Smooth muscle cell of the brain vasculature (primary cell): ENCODE measurements around the gene NAPSA.

Experiments
- DNase-seq: peaks from one replicate; pipeline ENCODE4 v3.0.0-alpha.2; 2012; ENCODE audit warnings: low read depth, low spot score

The NAPSA gene

DNA sequence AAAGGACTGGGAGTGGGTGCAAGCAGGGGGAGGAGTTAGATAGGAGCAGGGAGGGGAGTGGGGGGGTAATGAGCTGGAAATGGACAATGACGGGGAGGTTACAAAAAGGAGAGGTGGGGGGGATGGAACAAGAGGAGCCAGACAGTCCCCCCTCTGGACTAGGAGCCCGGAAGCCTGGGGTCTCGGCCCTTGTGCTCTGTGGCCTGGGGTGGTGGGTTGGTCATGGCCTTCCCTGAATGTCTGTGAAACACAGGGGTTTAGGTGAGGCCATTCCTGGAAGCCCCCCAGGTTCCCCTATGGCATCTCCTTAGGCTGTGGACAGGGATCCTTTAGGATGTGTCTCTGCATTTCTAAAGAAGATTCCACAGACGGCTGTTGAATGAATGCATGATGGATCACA lies 48.3 kb downstream of the NAPSA start:
- no peak for DNase-seq

DNA sequence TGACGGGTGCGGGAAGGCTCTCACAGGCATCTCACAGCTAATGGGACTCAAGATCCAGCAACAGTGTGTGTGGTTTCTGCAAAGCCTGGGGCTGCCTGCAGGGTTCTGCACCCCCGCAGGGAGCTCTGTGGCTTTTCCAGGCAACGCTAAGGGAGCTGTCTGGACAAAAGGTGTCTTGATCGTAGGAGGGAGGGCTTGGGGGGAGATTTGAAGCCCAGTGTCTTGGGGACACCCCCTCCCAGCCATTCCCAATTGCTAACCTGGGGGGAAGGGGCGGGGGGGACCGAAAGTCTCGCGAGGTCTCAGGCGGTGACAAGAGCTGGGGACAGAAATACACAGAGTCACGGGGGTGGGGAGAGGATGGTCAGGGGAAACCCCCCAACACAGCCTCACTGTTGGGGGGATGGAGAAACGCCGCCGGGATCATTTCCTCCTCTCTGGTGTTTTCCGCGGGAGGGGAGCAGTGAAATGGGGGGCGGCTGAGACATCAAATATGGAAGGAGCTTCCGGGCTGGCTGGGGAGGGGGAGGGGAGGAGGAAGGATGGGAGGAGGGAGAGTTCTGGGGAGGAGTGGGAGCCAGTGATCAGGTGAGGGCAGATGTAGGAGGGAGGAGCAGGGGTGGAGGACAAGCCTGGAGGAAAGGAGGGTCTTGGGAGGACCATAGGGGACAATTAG lies 49.5 kb downstream of the NAPSA start:
- no peak for DNase-seq

DNA sequence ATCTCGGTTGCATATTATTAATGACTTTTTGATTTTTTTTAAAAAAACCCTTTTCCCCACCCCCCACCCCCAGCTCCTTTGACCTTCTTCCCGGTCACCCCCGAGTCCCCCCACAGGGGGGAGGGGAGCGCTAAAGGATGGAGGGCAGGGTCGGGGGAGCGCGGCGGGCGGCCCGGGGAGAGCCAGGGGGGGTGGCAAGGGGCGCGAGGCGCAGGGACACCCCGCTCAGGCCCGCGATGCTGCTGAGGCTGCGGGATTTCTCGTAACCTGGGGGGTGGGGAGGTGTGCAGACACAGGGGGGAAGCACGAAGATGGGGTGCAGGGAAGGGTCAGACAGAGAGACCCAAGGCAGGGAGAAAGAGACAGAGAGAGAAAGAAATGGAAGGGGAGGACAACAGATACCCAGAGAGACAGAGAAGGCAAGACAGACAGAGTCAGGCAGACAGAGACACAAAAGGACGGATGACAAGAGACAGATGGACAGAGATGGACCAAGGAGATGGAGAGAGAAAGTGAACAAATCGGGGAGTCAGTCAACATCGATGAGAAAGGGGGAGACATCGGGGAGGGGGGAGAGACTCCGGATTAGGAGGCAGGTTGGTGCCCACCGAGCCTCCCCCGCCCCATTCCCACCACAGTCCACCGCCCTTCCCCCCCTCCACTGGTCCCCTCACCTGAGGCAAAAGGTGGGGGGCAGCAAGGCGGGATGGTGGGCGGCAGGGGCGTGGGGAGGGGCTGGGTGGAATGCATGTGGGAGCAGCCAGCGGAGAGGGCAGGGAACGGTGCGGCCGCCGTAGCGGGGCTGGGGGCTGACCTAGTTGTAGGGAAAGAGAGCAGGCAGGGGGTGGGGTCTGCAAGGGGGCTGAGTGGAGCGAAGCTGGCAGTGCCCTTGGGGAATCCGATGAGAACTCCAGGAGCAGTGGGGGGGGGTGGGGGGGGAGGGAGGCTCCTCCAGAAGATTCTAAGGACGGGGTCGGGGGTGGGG lies 50.4 kb downstream of the NAPSA start:
- DNase-seq, result no peak

DNA sequence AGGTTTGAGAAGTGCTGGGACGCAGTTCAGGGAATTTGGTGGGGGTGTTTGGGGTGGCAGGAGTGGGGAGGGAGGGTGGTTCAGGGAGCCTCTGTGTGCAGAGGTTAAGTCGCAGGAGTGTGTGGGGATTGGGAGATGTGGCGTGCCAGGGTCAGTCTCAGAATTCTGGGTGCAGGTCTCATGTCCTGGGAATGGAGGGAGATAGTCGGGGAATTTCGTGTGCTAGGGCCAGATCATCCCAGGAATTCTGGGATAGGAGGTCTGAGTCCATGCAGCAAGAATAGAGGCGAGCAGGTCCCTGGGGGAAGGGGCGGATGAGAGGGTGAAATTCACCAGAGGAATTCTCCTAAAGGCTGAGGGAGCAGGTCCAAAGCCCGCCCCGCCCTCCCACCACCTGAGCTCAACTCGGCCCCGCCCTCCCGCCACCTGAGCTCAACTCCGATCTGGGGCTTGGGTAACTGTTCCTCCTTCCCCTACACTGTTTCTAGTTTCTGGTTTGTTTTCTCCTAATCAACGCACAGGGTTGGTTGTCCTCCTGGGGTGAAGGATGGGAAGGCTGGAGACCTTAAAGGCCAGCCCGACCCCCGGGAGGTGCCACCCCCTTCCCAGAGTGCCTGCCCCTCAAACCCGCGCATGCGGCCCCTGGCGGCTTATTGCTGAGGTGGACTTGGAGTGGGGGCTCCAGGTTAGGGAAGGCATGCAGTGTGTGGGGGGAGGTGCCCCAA lies 51.5 kb downstream of the NAPSA start:
- no peak for DNase-seq

DNA sequence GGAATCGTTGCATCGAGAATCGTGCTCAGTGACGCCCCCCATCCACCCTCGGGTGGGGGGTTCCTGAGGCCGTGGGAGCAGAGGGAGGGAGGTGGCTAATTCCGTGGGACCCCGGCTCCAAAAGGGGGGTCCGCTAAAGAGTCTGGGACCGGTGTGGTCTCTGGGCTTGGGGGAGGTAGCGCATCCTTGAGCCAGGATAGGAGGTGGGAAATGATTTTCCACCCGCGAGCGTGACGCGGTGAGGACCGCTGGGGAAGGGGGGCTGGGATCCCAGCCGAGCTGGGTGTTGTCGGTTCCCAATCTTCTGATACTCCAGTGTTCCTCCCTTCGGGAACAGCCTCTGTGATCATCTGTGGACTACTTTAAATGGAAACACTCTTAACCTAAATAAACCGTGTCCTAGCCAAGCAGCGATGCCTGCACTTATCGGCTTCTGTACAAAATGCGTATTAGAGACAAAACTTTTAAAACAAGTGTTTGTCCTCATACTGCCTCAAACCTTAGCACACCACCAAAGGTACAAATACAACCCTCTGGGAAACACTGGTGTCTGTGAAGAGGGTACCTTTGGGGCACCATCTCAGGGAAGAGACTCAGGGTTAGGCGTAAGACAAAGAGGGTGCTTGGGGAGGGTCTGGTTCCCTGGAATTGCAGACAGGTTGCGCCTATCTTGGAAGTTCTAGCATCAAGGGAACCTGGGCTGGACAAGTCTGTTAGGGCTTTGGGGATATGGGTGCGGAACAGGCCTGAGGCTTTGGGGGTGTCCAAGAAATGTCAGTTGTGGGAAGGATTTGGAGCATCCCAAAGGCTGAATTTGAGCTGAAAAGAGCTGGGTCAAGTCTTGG lies 52.2 kb downstream of the NAPSA start:
- DNase-seq, result no peak

DNA sequence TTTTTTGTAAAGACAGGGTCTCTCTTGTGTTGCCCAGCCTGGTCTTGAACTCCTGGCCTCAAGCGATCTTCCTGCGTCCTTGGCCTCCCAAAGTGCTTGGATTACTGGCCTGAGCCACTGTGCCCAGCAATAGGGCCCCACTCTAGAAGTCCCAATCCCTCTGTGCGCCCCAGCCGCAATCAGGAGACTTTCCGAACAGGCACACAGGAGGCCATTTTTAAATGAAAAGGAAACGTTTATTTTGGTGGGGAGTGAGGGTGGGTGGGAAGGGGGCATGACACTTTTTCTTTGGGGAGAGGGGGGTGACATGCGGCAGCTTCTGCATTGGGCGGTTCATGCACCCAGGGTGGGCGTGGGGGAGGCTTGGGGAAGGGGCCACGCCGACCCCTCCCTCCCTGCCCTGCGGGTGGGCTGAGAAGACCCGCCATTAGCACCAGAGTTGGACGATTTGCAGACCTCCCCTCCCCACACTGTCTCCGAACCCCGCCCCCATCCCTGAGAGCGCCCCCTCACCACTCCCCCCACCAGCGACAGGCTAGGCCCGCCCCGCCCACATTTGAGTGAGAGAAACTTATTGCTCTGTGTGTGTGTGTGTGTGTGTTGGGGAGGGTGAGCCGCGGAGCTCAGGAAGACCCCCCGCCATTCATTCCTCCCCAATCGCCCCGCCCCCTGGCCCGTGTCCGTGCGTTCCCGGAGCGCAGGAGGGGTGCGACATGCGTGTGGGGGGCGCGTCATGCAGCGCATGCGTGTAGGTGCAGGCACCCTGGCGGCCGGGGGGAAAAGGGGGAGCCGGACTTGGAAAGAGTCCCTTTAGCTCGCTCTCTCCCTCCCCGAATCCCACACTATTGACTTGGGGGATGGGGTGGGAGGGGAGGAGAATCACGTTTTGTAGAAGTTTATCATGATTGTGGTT lies 53.5 kb downstream of the NAPSA start:
- DNase-seq, result no peak

DNA sequence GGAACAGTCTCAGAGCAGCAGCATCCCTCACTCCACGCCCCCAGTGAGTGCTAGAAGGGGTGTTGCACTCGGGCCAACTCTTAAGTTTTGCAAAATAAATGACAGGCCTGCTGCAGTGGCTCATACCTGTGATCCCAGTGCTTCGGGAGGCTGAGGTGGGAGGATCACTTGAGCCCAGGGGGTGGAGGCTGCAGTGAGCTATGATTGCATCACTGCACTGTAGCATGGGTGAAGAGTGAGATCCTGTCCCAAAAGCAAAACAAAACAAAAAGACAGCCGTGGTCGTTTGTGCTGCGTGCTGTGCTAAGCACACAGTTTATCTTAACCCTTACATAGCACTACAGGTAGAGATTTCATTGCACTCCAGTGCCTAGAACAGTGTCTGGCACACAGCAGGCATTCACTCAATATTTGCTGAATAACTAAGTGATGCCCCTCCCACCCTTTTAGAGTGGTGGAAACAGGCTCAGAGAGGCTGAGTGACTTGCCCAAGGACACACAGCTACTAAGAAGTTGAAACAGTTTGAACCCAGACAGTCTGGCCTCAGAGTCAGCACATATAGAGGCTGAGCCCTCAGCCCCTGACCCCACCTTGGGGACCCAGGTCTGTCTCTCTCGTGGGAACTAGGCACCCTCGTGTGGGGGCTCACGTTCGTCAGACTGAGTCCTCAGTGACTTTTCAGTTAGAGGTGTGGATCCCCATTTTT lies 54.5 kb downstream of the NAPSA start:
- DNase-seq, result no peak

DNA sequence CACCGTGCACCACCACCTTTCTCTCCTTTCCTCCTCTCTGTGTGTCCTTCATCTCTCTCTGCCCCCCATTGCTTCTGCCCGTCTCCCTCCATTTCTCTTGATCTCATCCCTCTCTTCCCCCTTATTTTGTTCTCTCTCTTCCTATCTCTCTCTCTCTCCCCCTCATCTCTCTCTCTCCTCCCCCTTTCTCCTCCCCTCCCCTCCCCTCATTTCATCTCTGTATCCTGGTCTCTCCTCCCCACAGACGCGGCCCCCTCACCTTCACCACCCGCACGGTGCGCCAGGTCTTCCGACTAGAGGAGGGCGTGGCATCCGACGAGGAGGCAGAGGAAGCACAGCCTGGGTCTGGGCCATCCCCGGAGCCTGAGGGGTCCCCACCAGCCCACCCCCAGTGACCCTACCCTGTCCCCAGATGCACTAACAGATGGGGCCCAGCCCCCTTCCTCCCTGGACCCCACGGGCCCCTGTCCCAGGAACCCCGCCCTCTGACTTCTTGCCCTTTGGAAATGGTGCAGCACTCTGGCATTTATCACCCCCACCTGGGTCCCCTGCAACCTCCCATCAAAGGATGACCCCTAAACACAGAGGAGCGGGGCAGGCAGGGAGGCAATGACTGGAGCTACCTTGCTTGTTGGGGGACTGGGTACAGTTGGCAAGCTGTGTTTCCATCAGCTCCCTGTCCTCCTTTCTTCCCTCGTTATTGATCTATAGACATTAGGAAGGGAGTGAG lies 55.9 kb downstream of the NAPSA start:
- no peak for DNase-seq

DNA sequence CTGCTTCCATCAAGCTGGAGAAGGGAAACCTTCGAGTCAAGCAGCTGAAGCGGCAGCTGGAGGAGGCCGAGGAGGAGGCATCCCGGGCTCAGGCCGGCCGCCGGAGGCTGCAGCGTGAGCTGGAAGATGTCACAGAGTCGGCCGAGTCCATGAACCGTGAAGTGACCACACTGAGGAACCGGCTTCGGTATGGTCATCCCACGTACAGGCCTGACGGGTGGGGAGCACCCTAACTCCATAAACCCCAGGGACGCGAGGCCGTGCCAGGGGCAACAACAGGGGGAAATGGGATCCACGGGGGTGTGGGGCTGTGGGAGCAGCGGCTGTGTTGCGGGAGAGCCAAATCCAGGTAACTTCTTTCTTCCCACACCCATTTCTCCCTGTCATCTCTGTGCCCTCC lies 56.4 kb downstream of the NAPSA start:
- DNase-seq, result no peak
